Activated T-cell treated with anti-CD3 and anti-CD28 coated beads, Interleukin-2, amount 50 U/mL, for 24 hours (primary cell): Measurements from ENCODE around the gene NEURL4.
"Not testable (repeated sequence)": the region's sequence is repeated elsewhere in the genome, so short reads cannot be mapped to it uniquely, and the experiment has no call there.

Experiments
- DNase-seq: peaks from one replicate; pipeline ENCODE4 v3.0.0-alpha.2; 2020
- H3K27ac Mint-ChIP-seq: 2 replicates; pipeline ENCODE4 v1.8.0; 2020; ENCODE audit warnings: mild to moderate bottlenecking, mixed read lengths
- H3K27me3 Mint-ChIP-seq: 2 replicates; pipeline ENCODE4 v1.8.0; 2020; ENCODE audit warnings: mixed read lengths
- H3K36me3 Mint-ChIP-seq: 2 replicates; pipeline ENCODE4 v1.8.0; 2020; ENCODE audit warnings: low read depth, mixed read lengths
- H3K4me1 Mint-ChIP-seq: 2 replicates; pipeline ENCODE4 v1.8.0; 2020; ENCODE audit warnings: low read depth, mixed read lengths
- H3K4me3 Mint-ChIP-seq: 2 replicates; pipeline ENCODE4 v1.8.0; 2020; ENCODE audit warnings: mild to moderate bottlenecking, moderate library complexity, mixed read lengths
- H3K9me3 Mint-ChIP-seq: 2 replicates; pipeline ENCODE4 v1.8.0; 2020; ENCODE audit warnings: mixed read lengths

NEURL4 gene

DNA sequence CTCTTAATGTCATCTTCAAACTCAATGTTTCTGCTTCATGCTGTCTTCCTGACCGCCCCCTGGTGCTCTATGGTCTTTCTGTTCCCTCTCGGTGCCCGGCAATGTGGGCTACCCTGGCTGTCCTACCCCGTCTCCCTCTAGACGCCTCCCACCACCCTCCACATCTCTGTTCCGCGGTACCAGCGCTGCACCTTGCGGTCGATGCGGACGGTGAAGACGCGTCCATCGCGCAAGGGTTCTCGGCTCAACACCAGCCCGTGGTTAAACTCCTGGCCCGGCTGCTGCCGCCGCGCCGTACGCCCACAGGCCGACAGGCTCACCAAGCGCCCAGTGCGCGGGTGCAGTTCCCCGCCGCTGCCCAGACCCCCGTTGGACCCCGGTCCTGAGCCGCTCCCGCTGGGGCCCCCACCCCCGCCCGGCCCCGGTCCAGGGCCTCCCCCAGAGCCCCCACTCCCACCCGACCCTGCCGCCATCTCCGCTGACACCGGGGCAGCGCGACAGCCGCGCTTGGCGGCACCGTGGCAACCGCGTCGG lies at the start of gene NEURL4:
NEURL4 (minus strand) TSS at position 496 of the 534 bp plus-strand sequence; CDS start at position 473, 23 bp downstream.
- H3K27ac Mint-ChIP-seq = peak within 1 kb of the TSS; percentile 98
- H3K27me3 Mint-ChIP-seq = no peaks in the 10 kb centered on the region
- H3K4me3 Mint-ChIP-seq = peak within 1 kb of the TSS; percentile 97
- H3K4me1 Mint-ChIP-seq = peaks cover 56% of the 10 kb centered on the region
- H3K36me3 Mint-ChIP-seq = peaks cover 49% of the 10 kb centered on the region
- H3K9me3 Mint-ChIP-seq = no peaks in the 10 kb centered on the region
- no peak for DNase-seq

DNA sequence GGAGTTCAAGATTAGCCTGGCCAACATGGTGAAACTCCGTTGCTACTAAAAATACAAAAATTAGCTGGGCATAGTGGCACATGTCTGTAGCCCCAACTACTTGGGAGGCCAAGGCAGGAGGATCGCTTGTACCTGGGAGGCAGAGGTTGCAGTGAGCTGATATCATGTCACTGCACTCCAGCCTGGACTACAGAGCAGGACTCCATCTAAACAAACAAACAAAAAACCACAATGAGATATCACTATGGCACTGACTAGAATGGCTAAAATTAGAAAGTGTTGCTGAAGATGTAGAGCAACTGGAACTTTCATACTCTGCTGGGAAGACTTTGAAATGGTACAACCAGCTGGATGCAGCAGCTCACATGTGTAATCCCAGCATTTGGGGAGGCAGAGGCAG lies 45.2 kb upstream of the NEURL4 start:
- Mint-ChIP-seq H3K9me3 (no peaks in the 10 kb centered on the region), H3K4me3 (no peak overlapping the region), H3K27me3 (peaks cover 12% of the 10 kb centered on the region), H3K4me1 (no peaks in the 10 kb centered on the region), H3K27ac (no peak overlapping the region), H3K36me3 (no peaks in the 10 kb centered on the region)
- DNase-seq = no peak

DNA sequence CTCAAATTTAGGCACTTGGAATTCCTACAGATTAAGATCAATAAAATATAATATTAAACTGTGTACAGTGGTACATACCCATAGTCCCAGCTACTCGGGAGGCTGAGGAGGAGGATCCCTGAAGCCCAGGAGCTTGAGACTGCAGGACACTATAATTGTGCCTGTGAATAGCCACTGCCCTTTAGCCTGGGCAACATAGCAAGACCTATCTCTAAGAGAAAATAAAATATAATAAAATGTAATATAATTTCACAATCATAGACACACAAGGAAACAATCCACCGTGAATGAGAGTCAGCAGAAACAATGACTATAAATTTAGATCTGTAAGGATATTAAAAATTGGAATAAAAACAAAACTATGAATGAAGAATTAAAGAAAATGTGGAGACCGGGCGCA lies 41.7 kb upstream of the NEURL4 start:
- Mint-ChIP-seq H3K36me3 (no peaks in the 10 kb centered on the region), H3K4me3 (no peak overlapping the region), H3K27ac (no peak overlapping the region), H3K9me3 (no peaks in the 10 kb centered on the region), H3K4me1 (no peaks in the 10 kb centered on the region), H3K27me3 (no peaks in the 10 kb centered on the region)
- no peak for DNase-seq

DNA sequence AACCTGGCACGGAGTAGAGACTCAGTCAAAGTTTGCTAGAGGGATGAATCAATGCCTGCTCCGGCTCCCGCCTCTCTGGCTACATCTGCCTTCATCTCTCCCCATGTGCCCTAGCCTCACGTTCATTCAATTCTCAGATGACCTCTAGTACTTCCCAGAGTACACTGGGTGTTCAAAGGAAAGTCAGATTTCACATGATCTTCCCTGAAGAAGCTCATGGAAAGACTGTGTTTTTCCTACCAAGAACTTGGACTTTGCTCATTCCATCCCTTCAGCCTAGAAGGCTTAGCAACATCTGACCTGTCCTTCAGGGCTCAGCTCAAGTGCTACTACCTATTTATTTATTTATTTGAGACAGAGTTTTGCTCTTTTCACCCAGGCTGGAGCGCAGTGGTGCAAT lies 40.7 kb upstream of the NEURL4 start:
- Mint-ChIP-seq H3K9me3 (no peaks in the 10 kb centered on the region), H3K27me3 (no peaks in the 10 kb centered on the region), H3K27ac (no peak overlapping the region), H3K4me1 (no peaks in the 10 kb centered on the region), H3K36me3 (no peaks in the 10 kb centered on the region), H3K4me3 (no peak overlapping the region)
- no peak for DNase-seq

DNA sequence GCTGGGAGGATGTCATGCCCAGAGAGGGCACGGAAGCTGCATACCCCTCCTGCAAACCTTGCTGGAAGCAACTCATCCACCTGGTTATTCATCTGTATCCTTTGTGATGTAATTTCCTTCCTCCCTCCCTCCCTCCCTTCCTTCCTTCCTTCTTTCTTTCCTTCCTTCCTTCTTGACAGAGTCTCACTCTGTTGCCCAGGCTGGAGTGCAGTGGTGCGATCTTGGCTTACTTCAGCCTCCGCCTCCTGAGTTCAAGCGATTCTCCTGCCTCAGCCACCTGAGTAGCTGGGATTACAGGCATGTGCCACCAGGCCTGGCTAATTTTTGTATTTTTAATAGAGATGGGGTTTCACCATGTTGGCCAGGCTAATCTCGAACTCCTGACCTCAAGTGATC lies 39.5 kb upstream of the NEURL4 start:
- not testable (repeated sequence) for H3K4me1 Mint-ChIP-seq, H3K4me3 Mint-ChIP-seq, DNase-seq, H3K27ac Mint-ChIP-seq, H3K27me3 Mint-ChIP-seq, H3K36me3 Mint-ChIP-seq, H3K9me3 Mint-ChIP-seq

DNA sequence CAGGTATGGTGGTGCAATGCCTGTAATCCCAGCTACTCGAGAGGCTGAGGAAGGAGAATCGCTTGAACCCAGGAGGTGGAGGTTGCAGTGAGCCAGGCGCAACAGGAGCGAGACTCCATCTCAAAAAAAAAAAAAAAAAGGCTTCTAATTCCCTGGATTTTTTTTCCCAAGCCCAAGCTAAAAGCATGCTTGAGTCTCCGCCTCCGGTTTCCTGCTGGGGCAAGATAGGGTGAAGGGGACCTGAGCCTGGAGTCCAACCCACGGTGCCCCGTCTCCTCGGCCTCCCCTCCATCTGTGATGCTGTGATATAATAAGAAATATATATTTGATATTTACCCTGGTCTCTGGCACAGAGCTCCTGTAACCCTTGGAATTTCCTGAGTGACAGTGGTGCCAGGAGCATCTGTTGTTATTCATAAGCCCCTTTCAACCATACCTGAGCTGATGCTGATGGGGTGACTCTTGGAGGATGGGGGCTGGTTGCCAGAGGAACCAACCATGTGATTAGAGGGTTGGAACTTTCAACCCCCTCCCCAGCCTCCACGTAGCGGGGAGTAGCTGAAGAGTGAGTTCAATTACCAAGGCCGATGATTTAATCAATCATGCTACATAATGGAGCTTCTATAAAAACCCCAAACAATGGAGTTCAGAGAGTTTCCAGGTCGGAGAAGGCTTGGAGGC lies 38.9 kb upstream of the NEURL4 start:
- Mint-ChIP-seq H3K9me3 (no peaks in the 10 kb centered on the region), H3K27ac (no peak overlapping the region), H3K4me3 (no peak overlapping the region), H3K4me1 (no peaks in the 10 kb centered on the region), H3K27me3 (no peaks in the 10 kb centered on the region), H3K36me3 (no peaks in the 10 kb centered on the region)
- no peak for DNase-seq

DNA sequence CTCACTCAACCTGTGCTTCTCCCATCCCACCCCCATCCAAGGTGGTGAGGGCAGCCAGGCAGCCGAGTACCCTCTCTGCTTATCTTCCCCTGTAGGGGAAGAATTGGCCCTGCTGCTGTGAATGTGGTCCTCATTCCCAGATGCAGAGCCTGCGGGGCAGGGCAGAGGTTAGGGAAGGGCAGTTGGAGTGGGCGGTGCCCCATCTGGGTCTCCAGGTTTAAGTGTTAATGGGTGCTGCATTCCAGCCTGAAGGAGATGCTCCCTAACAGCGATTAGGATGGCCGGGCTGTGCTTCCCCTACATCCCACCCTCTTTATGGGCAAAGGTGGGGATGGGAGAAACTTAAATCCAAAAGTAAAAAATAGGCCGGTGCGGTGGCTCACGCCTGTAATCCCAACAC lies 37.9 kb upstream of the NEURL4 start:
- H3K36me3 Mint-ChIP-seq = no peaks in the 10 kb centered on the region
- H3K9me3 Mint-ChIP-seq = no peaks in the 10 kb centered on the region
- H3K27me3 Mint-ChIP-seq = no peaks in the 10 kb centered on the region
- H3K27ac Mint-ChIP-seq = no peak overlapping the region
- no peak overlapping the region for H3K4me3 Mint-ChIP-seq
- DNase-seq = no peak
- no peaks in the 10 kb centered on the region for H3K4me1 Mint-ChIP-seq

DNA sequence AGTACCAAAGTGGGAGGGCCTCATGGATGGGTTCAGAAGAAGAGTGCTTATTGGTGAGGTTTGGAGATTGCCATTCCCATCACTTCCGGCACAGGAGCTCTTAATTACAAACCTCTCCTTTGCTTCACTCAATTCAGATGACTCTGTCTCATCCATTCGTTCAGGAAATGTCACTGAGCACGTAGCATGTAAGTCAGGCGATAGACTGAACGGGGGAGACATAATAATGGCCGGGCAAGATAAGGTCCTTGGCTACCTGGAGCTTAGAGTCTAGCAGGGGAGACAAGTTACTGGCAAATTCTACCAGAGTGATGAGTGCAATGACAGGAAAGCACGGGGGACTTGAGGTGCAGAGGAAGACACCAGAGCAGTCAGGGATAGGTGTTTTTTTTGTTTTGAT lies 36.8 kb upstream of the NEURL4 start:
- not testable (repeated sequence) for H3K27me3 Mint-ChIP-seq, H3K4me1 Mint-ChIP-seq, H3K36me3 Mint-ChIP-seq

DNA sequence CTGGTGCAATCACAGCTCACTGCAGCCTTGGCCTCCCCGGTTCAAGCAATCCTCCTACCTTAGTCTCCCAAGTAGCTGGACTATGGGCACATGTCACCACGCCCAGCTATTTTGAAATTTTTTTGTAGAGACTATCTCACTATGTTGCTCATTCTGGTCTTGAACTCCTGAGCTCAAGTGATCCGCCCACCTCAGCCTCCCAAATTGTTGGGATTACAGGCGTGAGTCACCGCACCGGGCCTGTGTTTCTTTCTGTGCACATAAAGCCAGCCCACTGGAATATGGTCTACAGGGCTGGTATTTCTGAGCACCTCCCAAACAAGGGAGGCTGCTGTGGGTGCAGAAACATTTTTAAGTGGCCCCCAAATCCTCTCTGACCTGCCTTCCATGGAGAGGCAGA lies 34.2 kb upstream of the NEURL4 start:
- Mint-ChIP-seq H3K9me3 (no peaks in the 10 kb centered on the region), H3K27ac (no peak overlapping the region), H3K27me3 (no peaks in the 10 kb centered on the region), H3K4me3 (no peak overlapping the region), H3K36me3 (no peaks in the 10 kb centered on the region), H3K4me1 (no peaks in the 10 kb centered on the region)
- DNase-seq = no peak

More for the DNA sequence above, 36.8 kb upstream of the NEURL4 start:
- H3K4me3 Mint-ChIP-seq, H3K27ac Mint-ChIP-seq, DNase-seq, H3K9me3 Mint-ChIP-seq: not testable (repeated sequence)

DNA sequence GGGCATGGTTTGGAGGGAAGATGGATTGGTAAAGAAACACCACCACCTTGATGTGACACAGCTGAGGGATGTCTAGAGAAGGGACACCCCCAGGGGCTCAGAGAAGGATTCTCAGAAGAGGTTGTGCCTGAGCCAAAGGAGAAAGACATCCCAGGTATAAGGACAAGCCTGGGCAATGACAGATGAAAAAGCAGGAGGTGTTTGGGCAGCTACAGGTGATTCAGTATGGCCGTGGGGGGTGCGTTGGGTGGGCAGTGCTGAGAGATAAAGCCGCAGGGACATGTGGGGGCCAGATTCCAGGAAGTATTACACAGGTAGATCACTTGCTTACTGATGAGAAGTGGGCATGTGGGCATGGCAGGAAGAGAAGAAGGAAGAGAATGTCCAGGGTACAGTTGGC lies 32.8 kb upstream of the NEURL4 start:
- H3K4me1 Mint-ChIP-seq = no peaks in the 10 kb centered on the region

DNA sequence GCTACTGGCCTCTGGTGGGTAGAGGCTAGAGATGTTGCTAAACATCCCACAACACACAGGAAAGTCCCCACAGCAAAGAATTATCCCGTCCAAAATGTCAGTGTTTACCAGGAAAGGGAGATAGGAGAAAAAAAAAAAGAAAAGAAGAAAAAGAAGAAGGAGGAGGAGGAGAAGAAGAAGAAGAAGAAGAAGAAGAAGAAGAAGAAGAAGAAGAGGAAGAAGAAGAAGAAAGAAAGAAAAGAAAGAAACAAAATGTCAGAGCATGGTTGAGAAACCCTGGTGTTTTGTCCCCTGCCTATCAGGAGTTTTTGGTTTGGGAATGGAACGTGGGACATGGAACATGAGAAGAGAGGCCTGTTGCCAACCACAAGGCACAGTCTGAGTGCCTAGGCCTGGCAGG lies 28.2 kb upstream of the NEURL4 start:
- peaks cover 5% of the 10 kb centered on the region for H3K36me3 Mint-ChIP-seq
- no peak for DNase-seq

More for the DNA sequence above, 32.8 kb upstream of the NEURL4 start:
- no peak for DNase-seq
- H3K36me3 Mint-ChIP-seq = no peaks in the 10 kb centered on the region
- no peak overlapping the region for H3K27ac Mint-ChIP-seq
- H3K9me3 Mint-ChIP-seq = no peaks in the 10 kb centered on the region
- no peaks in the 10 kb centered on the region for H3K27me3 Mint-ChIP-seq
- H3K4me3 Mint-ChIP-seq = no peak overlapping the region

DNA sequence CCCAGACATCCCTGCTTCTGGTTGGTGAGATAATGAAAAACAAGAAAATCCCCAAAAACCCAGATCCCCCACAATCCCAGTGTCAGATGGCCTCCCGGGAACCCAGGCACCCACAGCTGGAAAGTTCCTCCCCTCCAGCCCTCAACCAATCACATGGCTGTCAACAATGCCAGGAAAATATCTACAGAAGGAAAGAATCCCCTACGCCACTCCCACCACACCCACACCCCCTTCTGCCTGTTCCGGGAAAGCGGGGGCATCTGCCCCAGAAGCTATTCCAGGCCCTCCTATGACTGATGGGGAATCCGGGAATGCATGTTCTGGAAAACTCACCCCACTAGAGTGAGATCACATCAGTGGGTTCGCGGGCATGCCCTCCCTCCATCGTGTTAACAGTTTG lies 27.6 kb upstream of the NEURL4 start:
- DNase-seq = no peak
- Mint-ChIP-seq H3K4me1 (peaks cover 26% of the 10 kb centered on the region), H3K27ac (no peak overlapping the region), H3K36me3 (peaks cover 6% of the 10 kb centered on the region), H3K4me3 (no peak overlapping the region), H3K27me3 (no peaks in the 10 kb centered on the region), H3K9me3 (no peaks in the 10 kb centered on the region)

More for the DNA sequence above, 28.2 kb upstream of the NEURL4 start:
- Mint-ChIP-seq H3K9me3 (no peaks in the 10 kb centered on the region), H3K27me3 (no peaks in the 10 kb centered on the region), H3K4me1 (peaks cover 23% of the 10 kb centered on the region), H3K27ac (no peak overlapping the region), H3K4me3 (no peak overlapping the region)

DNA sequence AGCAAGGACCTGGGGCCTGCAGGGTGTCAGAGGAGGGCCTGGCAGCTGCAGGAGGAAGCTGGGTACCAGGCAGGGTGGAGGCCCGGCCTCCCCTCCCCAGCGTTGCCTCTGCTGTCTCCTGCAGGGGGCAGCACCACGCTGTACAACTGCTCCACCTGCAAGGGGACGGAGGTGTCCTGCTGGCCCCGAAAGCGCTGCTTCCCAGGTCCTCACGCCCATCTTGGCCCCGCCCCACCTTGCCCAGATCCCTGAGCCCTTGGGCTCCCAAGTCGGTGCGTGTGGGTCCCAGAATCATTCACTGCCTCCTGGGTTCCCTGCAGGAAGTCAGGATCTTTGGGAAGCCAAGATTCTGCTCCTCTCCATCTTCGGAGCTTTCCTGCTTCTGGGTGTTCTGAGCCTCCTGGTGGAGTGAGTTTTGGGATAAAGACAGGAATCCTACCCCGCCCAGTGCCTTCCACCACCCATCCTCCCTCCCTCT lies 27.0 kb upstream of the NEURL4 start:
- Mint-ChIP-seq H3K27ac (no peak overlapping the region), H3K27me3 (no peaks in the 10 kb centered on the region)

DNA sequence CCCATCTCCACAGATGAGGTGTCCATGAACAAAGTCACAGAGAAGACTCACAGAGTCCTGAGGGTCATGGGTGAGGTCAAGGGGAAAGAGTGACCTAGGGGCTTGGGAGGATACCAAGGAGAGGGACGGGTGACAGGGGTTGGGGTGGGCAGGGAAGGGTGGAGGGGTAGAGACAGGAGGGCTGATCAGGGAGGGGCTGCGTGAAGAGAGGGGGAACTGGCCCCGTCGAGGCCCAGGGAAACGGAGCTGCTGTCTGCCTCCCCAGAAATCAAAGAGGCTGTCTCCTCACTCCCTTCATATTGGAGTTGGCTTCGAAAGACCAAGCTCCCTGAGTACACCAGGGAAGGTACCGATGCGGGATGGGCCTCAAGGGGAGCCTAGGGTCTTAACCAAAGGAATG lies 26.4 kb upstream of the NEURL4 start:
- H3K27me3 Mint-ChIP-seq = no peaks in the 10 kb centered on the region

More for the DNA sequence above, 27.0 kb upstream of the NEURL4 start:
- no peak overlapping the region for H3K4me3 Mint-ChIP-seq
- DNase-seq = peak; percentile 89
- no peaks in the 10 kb centered on the region for H3K9me3 Mint-ChIP-seq
- H3K36me3 Mint-ChIP-seq = peaks cover 9% of the 10 kb centered on the region
- peaks cover 29% of the 10 kb centered on the region for H3K4me1 Mint-ChIP-seq

DNA sequence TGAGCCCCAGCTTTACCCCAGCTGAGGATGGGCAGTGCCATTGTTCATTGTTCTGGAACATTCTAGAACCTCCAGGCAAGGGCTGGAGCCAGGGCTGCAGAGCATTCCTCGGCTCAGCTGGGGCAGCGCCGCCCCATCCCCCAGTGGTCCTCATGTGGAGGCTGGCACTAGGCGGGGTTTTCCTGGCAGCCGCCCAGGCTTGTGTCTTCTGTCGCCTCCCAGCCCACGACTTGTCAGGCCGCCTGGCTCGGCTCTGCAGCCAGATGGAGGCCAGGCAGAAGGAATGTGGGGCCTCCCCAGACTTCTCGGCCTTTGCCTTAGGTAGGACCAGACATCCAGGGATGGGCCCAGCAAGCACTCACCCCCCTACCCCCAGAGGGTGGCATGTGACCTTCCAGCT lies 25.9 kb upstream of the NEURL4 start, which contains the start of gene TMEM95:
TMEM95 (plus strand) TSS at position 104 of the 400 bp plus-strand sequence; CDS start at position 153, 49 bp downstream.
- no peak for DNase-seq
- Mint-ChIP-seq H3K9me3 (no peaks in the 10 kb centered on the region), H3K4me1 (peaks cover 37% of the 10 kb centered on the region), H3K4me3 (no peak within 1 kb of the TSS), H3K27ac (peak within 1 kb of the TSS; percentile 79), H3K27me3 (no peaks in the 10 kb centered on the region), H3K36me3 (peaks cover 18% of the 10 kb centered on the region)

More for the DNA sequence above, 26.4 kb upstream of the NEURL4 start:
- H3K27ac Mint-ChIP-seq = no peak overlapping the region
- H3K36me3 Mint-ChIP-seq = peaks cover 15% of the 10 kb centered on the region
- peaks cover 33% of the 10 kb centered on the region for H3K4me1 Mint-ChIP-seq
- H3K4me3 Mint-ChIP-seq = no peak overlapping the region
- no peak for DNase-seq
- H3K9me3 Mint-ChIP-seq = no peaks in the 10 kb centered on the region
